H1 (cell line): ENCODE results near the gene DNM2. TPM values are rescaled to one million over a fixed set of nuclear protein-coding genes. Genes with fewer than 3 reads are reported as not detected.

Source experiments
- CTCF ChIA-PET: fragments of 300-600 bp; sonication (Branson Sonifier 250); formaldehyde crosslinking; loops from one replicate; lab custom pipeline; 2021; ENCODE audit not compliant: partially characterized antibody; lab: Charles Lee
- POLR2A ChIA-PET: fragments of 300-600 bp; sonication (Branson Sonifier 250); formaldehyde crosslinking; loops from one replicate; lab custom pipeline; 2021; ENCODE audit warnings: inconsistent platforms; ENCODE audit not compliant: partially characterized antibody; lab: Charles Lee
- DNase-seq, 2 experiments: peaks; one replicate each; pipeline versions ENCODE4 v3.0.0 to v3.0.0-alpha.2; 2010 to 2022; ENCODE audit warnings: low spot score in 2 of 2, low read depth in 1 of 2, mixed read lengths in 1 of 2
- FAIRE-seq: peaks from 2 replicates; lab custom pipeline; 2011; peaks lifted over from hg19 to GRCh38; lab: Jason Lieb, UNC
- H2AFZ ChIP-seq: 2 replicates; pipeline ENCODE4 v1.8.1; 2012; ENCODE audit warnings: low read length, inconsistent platforms
- H2AK5ac ChIP-seq: 2 replicates; pipeline ENCODE4 v1.6.1; 2013; ENCODE audit warnings: low read depth, low read length
- H2BK120ac ChIP-seq: replicated peaks from 2 replicates; pipeline ENCODE3; 2013; ENCODE audit warnings: low read depth, low read length, inconsistent platforms
- H2BK12ac ChIP-seq: 2 replicates; pipeline ENCODE4 v1.6.1; 2013; ENCODE audit warnings: low read depth, low read length
- H2BK15ac ChIP-seq: 2 replicates; pipeline ENCODE4 v1.6.1; 2013; ENCODE audit warnings: low read length
- H2BK20ac ChIP-seq: 2 replicates; pipeline ENCODE4 v1.6.1; 2013; ENCODE audit warnings: low read length
- H2BK5ac ChIP-seq: 2 replicates; pipeline ENCODE4 v1.6.1; 2013; ENCODE audit warnings: low read depth, low read length
- H3K14ac ChIP-seq: 2 replicates; pipeline ENCODE4 v1.6.1; 2013; ENCODE audit warnings: inconsistent platforms; ENCODE audit not compliant: insufficient read length
- H3K18ac ChIP-seq: 2 replicates; pipeline ENCODE4 v1.6.1; 2013; ENCODE audit warnings: low read length; ENCODE audit errors: extremely low read depth
- H3K23ac ChIP-seq: 2 replicates; pipeline ENCODE4 v1.6.1; 2013; ENCODE audit warnings: inconsistent platforms; ENCODE audit not compliant: insufficient read length
- H3K23me2 ChIP-seq: 2 replicates; pipeline ENCODE4 v1.6.1; 2013; ENCODE audit warnings: low read depth, low read length
- H3K27ac ChIP-seq: 2 replicates; pipeline ENCODE4 v1.6.1; 2011; ENCODE audit warnings: low read depth, low read length, inconsistent platforms
- H3K27me3 ChIP-seq, 4 experiments: replicated peaks in 1 of 4; 1 replicate in 1 of 4; 2 replicates in 3 of 4; pipeline versions ENCODE4 v1.6.1 to v1.8.1; 2011 to 2013; ENCODE audit warnings: low read length in 3 of 4, mild to moderate bottlenecking in 3 of 4, inconsistent platforms in 2 of 4, mixed read lengths in 2 of 4, moderate library complexity in 1 of 4; ENCODE audit not compliant: control insufficient read depth in 3 of 4, insufficient read depth in 3 of 4; ENCODE audit errors: extremely low read depth in 1 of 4
- H3K36me3 ChIP-seq, 4 experiments: 2 replicates each; pipeline versions ENCODE4 v1.6.1 to v1.8.1; 2011 to 2013; ENCODE audit warnings: mild to moderate bottlenecking in 4 of 4, low read length in 3 of 4, moderate library complexity in 2 of 4, control low read depth in 1 of 4, inconsistent platforms in 1 of 4; ENCODE audit not compliant: insufficient read depth in 4 of 4, control insufficient read depth in 2 of 4
- H3K4ac ChIP-seq: replicated peaks from 2 replicates; pipeline ENCODE3; 2013; ENCODE audit warnings: low read length, low read depth, mixed read lengths, inconsistent platforms; ENCODE audit not compliant: insufficient read length
- H3K4me1 ChIP-seq, 4 experiments: replicated peaks in 1 of 4; 1 replicate in 1 of 4; 2 replicates in 3 of 4; pipeline versions ENCODE4 v1.6.1 to v1.8.1; 2011 to 2013; ENCODE audit warnings: low read length in 3 of 4, inconsistent platforms in 2 of 4, mixed read lengths in 1 of 4; ENCODE audit not compliant: insufficient read depth in 4 of 4, control insufficient read depth in 3 of 4
- H3K4me2 ChIP-seq, 2 experiments: 2 replicates each; pipeline versions ENCODE4 v1.6.1 to v1.8.1; 2011 to 2013; ENCODE audit warnings: low read depth in 2 of 2, low read length in 2 of 2, control low read depth in 1 of 2, inconsistent platforms in 1 of 2, mild to moderate bottlenecking in 1 of 2; ENCODE audit not compliant: insufficient read depth in 1 of 2
- H3K4me3 ChIP-seq, 4 experiments: fragments of 200-600, 300-600 bp in 1 of 4; sonication (generic), shearing (Covaris generic), sonication (Bioruptor Twin) in 1 of 4; 2 replicates each; pipeline versions ENCODE4 v1.5.1 to v1.8.1; 2011 to 2016; ENCODE audit warnings: low read length in 4 of 4, low read depth in 3 of 4, control low read depth in 2 of 4, inconsistent platforms in 2 of 4, mild to moderate bottlenecking in 2 of 4, mixed read lengths in 1 of 4, moderate library complexity in 1 of 4; ENCODE audit not compliant: insufficient read depth in 2 of 4; ENCODE audit errors: extremely low read depth in 1 of 4
- H3K56ac ChIP-seq: replicated peaks from 2 replicates; pipeline ENCODE3; 2013; ENCODE audit warnings: low read depth, mild to moderate bottlenecking, mixed read lengths, low read length, inconsistent platforms; ENCODE audit not compliant: insufficient read length
- H3K79me1 ChIP-seq: 2 replicates; pipeline ENCODE4 v1.6.1; 2013; ENCODE audit warnings: low read depth, low read length, control low read depth
- H3K79me2 ChIP-seq, 2 experiments: 2 replicates each; pipeline versions ENCODE4 v1.6.1 to v1.8.1; 2012 to 2013; ENCODE audit warnings: low read length in 2 of 2, mild to moderate bottlenecking in 2 of 2, inconsistent platforms in 1 of 2; ENCODE audit not compliant: insufficient read depth in 2 of 2, control insufficient read depth in 1 of 2
- H3K9ac ChIP-seq, 4 experiments: replicated peaks in 1 of 4; 1 replicate in 1 of 4; 2 replicates in 3 of 4; pipeline versions ENCODE4 v1.6.1 to v1.8.1; 2011 to 2013; ENCODE audit warnings: low read depth in 3 of 4, low read length in 3 of 4, control low read depth in 2 of 4, mild to moderate bottlenecking in 2 of 4, moderate library complexity in 2 of 4, inconsistent platforms in 1 of 4; ENCODE audit errors: extremely low read depth in 1 of 4
- H3K9me3 ChIP-seq, 2 experiments: 2 replicates each; pipeline versions ENCODE4 v1.6.1 to v1.8.1; 2012 to 2013; ENCODE audit warnings: mild to moderate bottlenecking in 2 of 2, moderate library complexity in 2 of 2, control low read depth in 1 of 2, inconsistent platforms in 1 of 2, low read depth in 1 of 2, low read length in 1 of 2, mixed read lengths in 1 of 2; ENCODE audit not compliant: insufficient read depth in 2 of 2
- H4K20me1 ChIP-seq, 2 experiments: replicated peaks in 1 of 2; 2 replicates each; pipeline versions ENCODE3 to v1.8.1; 2011 to 2013; ENCODE audit warnings: inconsistent platforms in 2 of 2, low read length in 2 of 2, mild to moderate bottlenecking in 1 of 2; ENCODE audit not compliant: insufficient read depth in 2 of 2, control insufficient read depth in 1 of 2
- H4K5ac ChIP-seq: 2 replicates; pipeline ENCODE4 v1.6.1; 2013; ENCODE audit warnings: low read length, low read depth, mixed read lengths, inconsistent platforms; ENCODE audit not compliant: insufficient read length
- H4K8ac ChIP-seq: 2 replicates; pipeline ENCODE4 v1.8.0; 2013; ENCODE audit warnings: mild to moderate bottlenecking, moderate library complexity, low read length, inconsistent platforms; ENCODE audit not compliant: insufficient read depth; ENCODE audit errors: extremely low read depth
- H4K91ac ChIP-seq: replicated peaks from 2 replicates; pipeline ENCODE3; 2013; ENCODE audit warnings: low read length, mixed read lengths, inconsistent platforms; ENCODE audit not compliant: insufficient read length
- KDM4A ChIP-seq: IDR thresholded peaks from one replicate; pipeline ENCODE4 v1.7.1; 2012; ENCODE audit warnings: low read depth, mild to moderate bottlenecking, moderate library complexity, low read length, inconsistent platforms; ENCODE audit not compliant: severe bottlenecking
- NRF1 ChIP-seq: IDR thresholded peaks from 2 replicates; pipeline ENCODE4 v1.6.1; 2011; ENCODE audit warnings: mild to moderate bottlenecking, low read depth, low read length, improper control_type of control experiment
- RAD21 ChIP-seq, 2 experiments: IDR thresholded peaks in 1 of 2; conservative IDR thresholded peaks in 1 of 2; 2 replicates each; pipeline ENCODE4 v1.6.1; 2011; ENCODE audit warnings: low read depth in 2 of 2, low read length in 2 of 2, improper control_type of control experiment in 1 of 2, inconsistent platforms in 1 of 2, mild to moderate bottlenecking in 1 of 2, moderate library complexity in 1 of 2
- SUZ12 ChIP-seq: fragments of 200-600 bp; sonication (generic); IDR thresholded peaks from 2 replicates; pipeline ENCODE4 v1.6.1; 2012; ENCODE audit warnings: mild to moderate bottlenecking, inconsistent platforms, low read length, moderate library complexity, mixed read lengths
- WGBS, 2 experiments: shearing (Covaris generic) in 1 of 2; methylation state at CpG; one replicate each; pipeline versions ENCODE4 v1.1.6 to v1.1.7; 2013 to 2015; ENCODE audit warnings: low lambda C conversion rate in 2 of 2, mixed read lengths in 2 of 2, inconsistent platforms in 1 of 2, low coverage in 1 of 2, missing lambda C conversion rate in 1 of 2; ENCODE audit not compliant: insufficient replicate concordance in 2 of 2, insufficient coverage in 1 of 2, insufficient read length in 1 of 2; ENCODE audit errors: extremely low coverage in 1 of 2, missing lambda C conversion rate in 1 of 2; 5-methylcytosine and 5-hydroxymethylcytosine counted together
- polyA plus RNA-seq, 7 experiments: library from polyadenylated mRNA; depleted of rRNA in 3 of 7; stranded (reverse) in 5 of 7; unstranded in 2 of 7; fragments of >200 nt in 5 of 7; fragments of 200-250 nt in 2 of 7; gene quantifications; 1 replicate in 5 of 7; 2 replicates in 1 of 7; 4 replicates in 1 of 7; pipeline versions ENCODE4 v1.2.1 to v1.2.3, GENCODE V29; 2011 to 2013; ENCODE audit warnings: missing spikeins in 2 of 7, mixed read lengths in 2 of 7
- total RNA-seq: library from RNA; stranded (reverse); fragmentation: NEBNext Ultra II Directional; extraction: Animal tissue kit (Norgen Biotek cat#: 25700); gene quantifications from 2 replicates; pipeline ENCODE4 v1.2.1, GENCODE V29; 2021

The DNM2 gene
- total and polyA plus RNA-seq, 2 of the 8 experiments (the other 6 are each of a cell fraction or from before 2014, with no cell fraction given) = 61.9 to 120 TPM

GRCh38 chr19:10848230-10848856 lies 130.5 kb downstream of the DNM2 start, which contains the start of gene C19orf38:
Gene C19orf38 (plus strand): TSS chr19:10848415. CDS start chr19:10848509, 94 bp downstream.
- H4K20me1 ChIP-seq = no peaks in the 10 kb centered on the region
- DNase-seq (no peak), FAIRE-seq (no peak)
- H2AFZ ChIP-seq = no peak within 1 kb of the TSS
- H3K14ac ChIP-seq = no peak within 1 kb of the TSS
- H4K91ac ChIP-seq = no peak within 1 kb of the TSS
- H3K23me2 ChIP-seq = no peaks in the 10 kb centered on the region
- no peaks in the 10 kb centered on the region for H3K79me1 ChIP-seq
- H3K23ac ChIP-seq = no peak within 1 kb of the TSS
- no peak within 1 kb of the TSS for H3K27ac ChIP-seq
- no peak within 1 kb of the TSS for H3K4ac ChIP-seq
- H2BK12ac ChIP-seq = no peak within 1 kb of the TSS
- no peak within 1 kb of the TSS for H3K9ac ChIP-seq
- H4K5ac ChIP-seq = no peak within 1 kb of the TSS
- no peak within 1 kb of the TSS for H2BK20ac ChIP-seq
- H2BK15ac ChIP-seq = no peak within 1 kb of the TSS
- H3K79me2 ChIP-seq = no peaks in the 10 kb centered on the region
- no peak within 1 kb of the TSS for H2BK120ac ChIP-seq
- TF ChIP-seq RAD21 (IDR thresholded peaks at IDR 0.05 in 1 of 2, conservative IDR thresholded peaks at IDR 0.05 in 1 of 2; ENCODE audit: low read depth in 2 of 2, low read length in 2 of 2) (no peak), KDM4A (no peak), NRF1 (no peak), SUZ12 (no peak)
- no peak within 1 kb of the TSS for H3K18ac ChIP-seq
- no peak within 1 kb of the TSS for H3K4me2 ChIP-seq
- H3K4me3 ChIP-seq = no peak within 1 kb of the TSS
- 81% methylated on average over 13 of the region's 14 CpGs; no CpG with 5 or more reads in 1 of the 2 experiments for WGBS, 2 experiments
- H2BK5ac ChIP-seq = no peak within 1 kb of the TSS
- H3K36me3 ChIP-seq = no peaks in the 10 kb centered on the region
- no peaks in the 10 kb centered on the region for H3K27me3 ChIP-seq
- ChIA-PET CTCF (interaction anchor here (0.6 to 21.2 kb wide), 2 partner anchors 17 to 199 kb away, joined by 3 to 249 read pairs; no protein-coding TSS in a partner anchor), POLR2A (interaction anchor here (0.6 to 1.4 kb wide), 2 partner anchors 12 to 532 kb away, joined by 4 to 6 read pairs; partner anchors contain the start of gene TMED1)
- no peak within 1 kb of the TSS for H4K8ac ChIP-seq
- H2AK5ac ChIP-seq = no peak within 1 kb of the TSS
- no peaks in the 10 kb centered on the region for H3K9me3 ChIP-seq
- no peak within 1 kb of the TSS for H3K56ac ChIP-seq
- H3K4me1 ChIP-seq = no peaks in the 10 kb centered on the region
